Brain microvascular endothelial cell (primary cell): Measurements from ENCODE around the gene TBX6.
"Not testable (repeated sequence)": the region's sequence is repeated elsewhere in the genome, so short reads cannot be mapped to it uniquely, and the experiment has no call there.

Experiments used
- DNase-seq: peaks from one replicate; pipeline ENCODE4 v3.0.0-alpha.2; 2020
- H3K27ac ChIP-seq: fragments of 250-450 bp; sonication (Bioruptor Pico); 2 replicates; pipeline ENCODE4 v1.5.1; 2020; ENCODE audit warnings: mild to moderate bottlenecking, moderate library complexity
- H3K27me3 ChIP-seq: fragments of 250-450 bp; sonication (Bioruptor Pico); replicated peaks from 2 replicates; pipeline ENCODE4 v1.5.1; 2020; ENCODE audit warnings: mild to moderate bottlenecking
- H3K36me3 ChIP-seq: fragments of 250-450 bp; sonication (Bioruptor Pico); replicated peaks from 2 replicates; pipeline ENCODE4 v1.5.1; 2020; ENCODE audit warnings: mild to moderate bottlenecking
- H3K4me3 ChIP-seq: 2 replicates; pipeline ENCODE4 v1.5.1; 2011; ENCODE audit warnings: low read depth, mild to moderate bottlenecking, control low read depth, low read length, moderate library complexity
- CTCF ChIP-seq: IDR thresholded peaks from 2 replicates; pipeline ENCODE4 v1.5.1; 2011; ENCODE audit warnings: low read depth, mild to moderate bottlenecking, moderate library complexity, low read length, control low read depth, inconsistent platforms; ENCODE audit errors: missing control alignments
- in situ Hi-C: cut with HindIII; loops from 2 replicates; pipeline ENCODE4 v1.10.0; 2017; ENCODE audit warnings: low sequenced_read_pairs, low pct_ligation_motif_present

TBX6 gene

GRCh38 chr16:30131869-30132475 is 40.2 kb upstream of the TBX6 start:
- TF ChIP-seq CTCF = no peak
- DNase-seq = no peak
- in situ Hi-C loops = no loop called here
- Histone ChIP-seq H3K36me3 (no peaks in the 10 kb centered on the region), H3K27me3 (no peaks in the 10 kb centered on the region), H3K27ac (no peak overlapping the region), H3K4me3 (no peak overlapping the region)

GRCh38 chr16:30127993-30128392 is 36.3 kb upstream of the TBX6 start:
- H3K27ac ChIP-seq = no peak overlapping the region
- no peak for TF ChIP-seq CTCF
- no peaks in the 10 kb centered on the region for H3K36me3 ChIP-seq
- in situ Hi-C loops = no loop called here
- no peaks in the 10 kb centered on the region for H3K27me3 ChIP-seq
- no peak for DNase-seq
- no peak overlapping the region for H3K4me3 ChIP-seq

- DNase-seq, H3K36me3 ChIP-seq, H3K27me3 ChIP-seq, H3K4me3 ChIP-seq, H3K27ac ChIP-seq, in situ Hi-C loops: not testable (repeated sequence)
Measured at GRCh38 chr16:30125690-30126089, 34.0 kb upstream of the TBX6 start.

- Histone ChIP-seq H3K27ac (no peak overlapping the region), H3K36me3 (peaks cover 9% of the 10 kb centered on the region), H3K4me3 (no peak overlapping the region), H3K27me3 (no peaks in the 10 kb centered on the region)
- no peak for TF ChIP-seq CTCF
- DNase-seq = no peak
- in situ Hi-C loops = no loop called here
Measured at GRCh38 chr16:30124985-30125379, 33.3 kb upstream of the TBX6 start.

- DNase-seq = no peak
- in situ Hi-C loops = no loop called here
- H3K36me3 ChIP-seq = peaks cover 23% of the 10 kb centered on the region
- peak overlapping the region; percentile 43 for H3K27ac ChIP-seq
- no peak for TF ChIP-seq CTCF
- H3K27me3 ChIP-seq = no peaks in the 10 kb centered on the region
- peak overlapping the region; percentile 73 for H3K4me3 ChIP-seq
Measured at GRCh38 chr16:30122604-30123160, 31.0 kb upstream of the TBX6 start.

- peak; percentile 31 for DNase-seq
- no peak for TF ChIP-seq CTCF
- peaks cover 30% of the 10 kb centered on the region for H3K36me3 ChIP-seq
- H3K4me3 ChIP-seq = peak overlapping the region; percentile 73
- peak overlapping the region; percentile 43 for H3K27ac ChIP-seq
- no peaks in the 10 kb centered on the region for H3K27me3 ChIP-seq
- in situ Hi-C loops = no loop called here
Measured at GRCh38 chr16:30121741-30122571, 30.2 kb upstream of the TBX6 start.
